Tibial artery (tissue), 4 donors: ENCODE results near the gene COPE.

ENCODE experiments used
- DNase-seq, 2 donors: peaks; one replicate each; pipeline ENCODE4 v3.0.0-alpha.2; 2019
- H3K27ac ChIP-seq, 2 donors: fragments of 200-600 bp; sonication (generic) in 1 of 2; 1 replicate in 1 of 2; 2 replicates in 1 of 2; pipeline ENCODE4 v1.5.1; 2018 to 2019; ENCODE audit warnings: mild to moderate bottlenecking in 1 of 2
- H3K27me3 ChIP-seq, 2 donors: fragments of 200-600 bp; sonication (generic) in 1 of 2; one replicate each; pipeline versions ENCODE4 v1.5.1 to v1.6.0; 2016 to 2019
- H3K36me3 ChIP-seq, 3 donors: fragments of 200-600 bp; sonication (generic) in 2 of 3; one replicate each; pipeline ENCODE4 v1.5.1; 2016 to 2019; ENCODE audit warnings: mild to moderate bottlenecking in 2 of 3
- H3K4me1 ChIP-seq, 4 donors: fragments of 200-600 bp; sonication (generic) in 2 of 4; 1 replicate in 3 of 4; 2 replicates in 1 of 4; pipeline ENCODE4 v1.5.1; 2016 to 2019
- H3K4me3 ChIP-seq, 2 donors: fragments of 200-600 bp; sonication (generic) in 1 of 2; 1 replicate in 1 of 2; 2 replicates in 1 of 2; pipeline ENCODE4 v1.5.1; 2018 to 2019; ENCODE audit warnings: mild to moderate bottlenecking in 2 of 2
- H3K9me3 ChIP-seq, 3 donors: fragments of 200-600 bp; sonication (generic) in 1 of 3; one replicate each; pipeline ENCODE4 v1.5.1; 2016 to 2019
- intact Hi-C: fragments of 100-400 bp; cut with DNase I; formaldehyde crosslinking; loops from one replicate; pipeline ENCODE4 v1.15.0; 2023; ENCODE audit warnings: low total_unique reads
- TF ChIP-seq, protein P1 (sequence below), 2 experiments: fragments of 200-600 bp in 1 of 2; fragments of 450-650 bp in 1 of 2; IDR thresholded peaks; one replicate each; pipeline ENCODE4 v1.5.1; 2017 to 2019; ENCODE audit warnings: antibody characterized with exemption in 2 of 2, mild to moderate bottlenecking in 1 of 2, moderate library complexity in 1 of 2

The COPE gene

DNA sequence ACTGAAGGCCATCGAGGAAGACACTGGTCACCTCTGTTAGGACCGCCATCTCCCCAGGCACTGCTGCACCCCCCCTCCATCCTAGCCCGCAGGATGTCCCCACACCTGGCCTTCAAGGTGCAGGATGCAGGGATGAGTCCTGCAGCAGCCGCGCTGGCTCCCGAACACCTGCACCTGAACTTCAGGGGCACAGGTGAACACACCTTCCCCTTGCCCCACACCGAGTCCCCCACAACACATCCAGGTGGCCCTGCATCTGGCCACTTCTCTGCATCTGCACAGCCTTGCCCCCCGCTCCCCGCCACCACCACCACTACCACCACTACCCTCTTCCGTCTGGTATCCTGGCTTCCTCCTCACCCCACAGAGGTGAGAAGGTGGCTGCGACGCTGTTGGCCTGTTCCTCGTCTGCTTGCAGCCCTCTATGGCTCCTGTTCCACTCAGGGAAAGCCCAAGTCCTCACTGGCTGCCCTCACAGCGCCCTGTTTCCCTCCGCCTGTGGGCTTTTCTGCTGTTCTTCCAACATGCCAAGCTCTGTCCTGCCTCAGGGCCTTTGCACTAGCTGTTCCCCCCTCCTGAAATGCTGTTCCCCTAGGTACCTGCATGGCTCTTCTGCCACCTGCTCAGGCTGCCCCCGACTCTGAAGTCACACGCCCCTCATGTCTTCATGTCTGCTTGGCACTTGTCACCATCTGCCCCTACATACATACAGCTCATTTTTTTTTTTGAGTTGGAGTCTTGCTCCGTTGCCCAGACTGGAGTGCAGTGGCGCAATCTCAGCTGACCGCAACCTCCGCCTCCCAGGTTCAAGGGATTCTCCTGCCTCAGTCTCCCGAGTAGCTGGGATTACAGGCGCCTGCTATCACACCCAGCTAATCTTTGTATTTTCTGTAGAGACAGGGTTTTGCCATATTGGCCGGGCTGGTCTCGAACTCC is 21.8 kb downstream of the COPE start:
- Histone ChIP-seq H3K9me3 (no peaks in the 10 kb centered on the region), H3K4me3 (no peak overlapping the region), H3K27me3 (peaks cover 0 to 58% of the 10 kb centered on the region in 2 donors), H3K27ac (no peak overlapping the region), H3K4me1 (peaks cover 0 to 26% (median 24%) of the 10 kb centered on the region in 4 donors), H3K36me3 (peaks cover 21 to 43% (median 34%) of the 10 kb centered on the region in 3 donors)
- TF ChIP-seq, protein P1, sequence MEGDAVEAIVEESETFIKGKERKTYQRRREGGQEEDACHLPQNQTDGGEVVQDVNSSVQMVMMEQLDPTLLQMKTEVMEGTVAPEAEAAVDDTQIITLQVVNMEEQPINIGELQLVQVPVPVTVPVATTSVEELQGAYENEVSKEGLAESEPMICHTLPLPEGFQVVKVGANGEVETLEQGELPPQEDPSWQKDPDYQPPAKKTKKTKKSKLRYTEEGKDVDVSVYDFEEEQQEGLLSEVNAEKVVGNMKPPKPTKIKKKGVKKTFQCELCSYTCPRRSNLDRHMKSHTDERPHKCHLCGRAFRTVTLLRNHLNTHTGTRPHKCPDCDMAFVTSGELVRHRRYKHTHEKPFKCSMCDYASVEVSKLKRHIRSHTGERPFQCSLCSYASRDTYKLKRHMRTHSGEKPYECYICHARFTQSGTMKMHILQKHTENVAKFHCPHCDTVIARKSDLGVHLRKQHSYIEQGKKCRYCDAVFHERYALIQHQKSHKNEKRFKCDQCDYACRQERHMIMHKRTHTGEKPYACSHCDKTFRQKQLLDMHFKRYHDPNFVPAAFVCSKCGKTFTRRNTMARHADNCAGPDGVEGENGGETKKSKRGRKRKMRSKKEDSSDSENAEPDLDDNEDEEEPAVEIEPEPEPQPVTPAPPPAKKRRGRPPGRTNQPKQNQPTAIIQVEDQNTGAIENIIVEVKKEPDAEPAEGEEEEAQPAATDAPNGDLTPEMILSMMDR (IDR thresholded peaks at IDR 0.05) = no peak
- intact Hi-C loops = no loop called here
- no peak for DNase-seq

DNA sequence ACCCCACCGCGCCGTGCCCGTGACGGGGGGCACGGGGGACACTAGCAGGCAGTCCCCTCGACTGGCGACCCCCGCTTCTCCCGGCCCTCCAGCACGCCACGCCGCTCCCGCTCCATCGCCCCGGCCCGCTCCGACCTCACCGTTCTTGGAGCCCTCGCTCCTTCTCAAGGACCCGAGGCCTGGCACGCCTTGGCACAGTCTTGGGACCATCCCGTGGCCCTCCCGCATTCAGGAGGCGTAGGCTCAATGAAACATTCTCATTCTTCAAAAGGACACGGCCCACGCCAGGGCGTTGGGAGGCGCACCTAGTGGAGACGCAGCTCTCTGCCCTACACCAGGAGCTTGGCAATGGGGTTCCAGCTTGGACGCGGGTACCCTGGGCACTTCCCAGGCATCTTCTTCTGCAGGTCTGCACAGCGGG is 22.8 kb downstream of the COPE start:
- Histone ChIP-seq H3K27ac (no peak overlapping the region), H3K9me3 (no peaks in the 10 kb centered on the region), H3K4me1 (peaks cover 0 to 26% (median 24%) of the 10 kb centered on the region in 4 donors), H3K27me3 (peaks cover 0 to 58% of the 10 kb centered on the region in 2 donors), H3K36me3 (peaks cover 20 to 33% (median 31%) of the 10 kb centered on the region in 3 donors), H3K4me3 (peak overlapping the region in 1 of 2 donors; percentile 20)
- DNase-seq = peak in 1 of 2 donors; percentile 61
- intact Hi-C loops = no loop called here
- TF ChIP-seq, protein P1 (IDR thresholded peaks at IDR 0.05) = no peak

GRCh38 chr19:18895824-18896341 is 23.3 kb downstream of the COPE start, which contains the start of gene CERS1:
Gene CERS1, minus strand, starts transcription at chr19:18896158. Its CDS starts 86 bp downstream, at chr19:18896072.
- peak within 1 kb of the TSS; percentile 14 to 43 for H3K4me3 ChIP-seq
- peaks cover 0 to 26% (median 24%) of the 10 kb centered on the region in 4 donors for H3K4me1 ChIP-seq
- peaks cover 15 to 28% (median 25%) of the 10 kb centered on the region in 3 donors for H3K36me3 ChIP-seq
- no peak within 1 kb of the TSS for H3K27ac ChIP-seq
- peaks cover 0 to 56% of the 10 kb centered on the region in 2 donors for H3K27me3 ChIP-seq
- no peak for DNase-seq
- TF ChIP-seq, protein P1 (IDR thresholded peaks at IDR 0.05) = no peak
- intact Hi-C loops = no loop called here
- H3K9me3 ChIP-seq = no peaks in the 10 kb centered on the region

DNA sequence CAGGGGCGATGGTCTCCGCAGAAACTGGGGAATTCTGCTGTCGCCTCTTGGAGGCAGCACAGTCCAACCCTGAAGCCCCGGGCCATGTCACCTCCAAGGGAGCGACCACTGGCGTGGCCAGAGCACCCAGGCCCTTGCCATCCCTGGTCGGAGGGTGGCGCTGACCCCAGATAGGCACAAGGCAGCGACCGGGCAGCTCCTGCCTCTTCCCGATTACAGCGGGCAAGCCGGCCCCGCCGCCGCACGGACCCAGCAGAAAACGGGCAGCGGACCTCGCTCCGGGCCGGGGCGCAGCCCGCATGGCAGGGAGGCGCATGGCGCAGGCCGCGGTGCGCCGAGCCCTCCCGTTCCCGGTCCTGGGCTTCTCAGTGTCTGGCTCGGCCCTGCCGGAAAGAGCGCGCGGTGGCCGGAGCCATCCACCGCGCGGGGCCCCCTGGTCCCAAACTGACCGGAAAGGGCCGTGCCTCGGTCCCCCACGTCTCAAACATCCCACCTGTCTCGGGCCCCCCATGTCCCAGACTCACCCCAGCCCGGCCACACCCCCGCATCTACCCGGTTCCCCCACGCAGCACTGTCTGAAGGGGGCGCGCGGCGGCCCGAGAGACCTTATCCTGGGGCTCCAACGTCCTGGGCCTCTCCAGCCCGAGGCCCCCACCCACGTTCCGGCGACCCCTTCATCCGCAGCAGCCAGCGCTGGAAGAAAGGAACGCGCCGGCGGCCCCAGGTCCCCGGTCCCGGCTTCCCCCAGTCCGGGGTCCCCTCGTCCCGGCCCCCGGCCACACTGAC is 24.0 kb downstream of the COPE start:
- peaks cover 0 to 52% of the 10 kb centered on the region in 2 donors for H3K27me3 ChIP-seq
- peak; percentile 40 to 68 for DNase-seq
- peaks cover 0 to 26% (median 24%) of the 10 kb centered on the region in 4 donors for H3K4me1 ChIP-seq

More for the DNA sequence above, 24.0 kb downstream of the COPE start:
- Histone ChIP-seq H3K27ac (no peak overlapping the region), H3K4me3 (peak overlapping the region; percentile 14 to 43), H3K9me3 (no peaks in the 10 kb centered on the region), H3K36me3 (peaks cover 13 to 21% (median 19%) of the 10 kb centered on the region in 3 donors)
- TF ChIP-seq, protein P1 (IDR thresholded peaks at IDR 0.05) = peak in 1 of 2 experiments; percentile 7
- intact Hi-C loops = no loop called here
